C4-2B (cell line): ENCODE results near the gene SLC6A6.

Experiments
- ZFX ChIP-seq: fragments of 450-650 bp; IDR thresholded peaks from 2 replicates; pipeline ENCODE4 v1.6.1; 2017
- TF ChIP-seq, protein P1 (sequence below): fragments of 450-650 bp; conservative IDR thresholded peaks from 2 replicates; pipeline ENCODE4 v1.5.1; 2017; ENCODE audit warnings: mild to moderate bottlenecking

DNA sequence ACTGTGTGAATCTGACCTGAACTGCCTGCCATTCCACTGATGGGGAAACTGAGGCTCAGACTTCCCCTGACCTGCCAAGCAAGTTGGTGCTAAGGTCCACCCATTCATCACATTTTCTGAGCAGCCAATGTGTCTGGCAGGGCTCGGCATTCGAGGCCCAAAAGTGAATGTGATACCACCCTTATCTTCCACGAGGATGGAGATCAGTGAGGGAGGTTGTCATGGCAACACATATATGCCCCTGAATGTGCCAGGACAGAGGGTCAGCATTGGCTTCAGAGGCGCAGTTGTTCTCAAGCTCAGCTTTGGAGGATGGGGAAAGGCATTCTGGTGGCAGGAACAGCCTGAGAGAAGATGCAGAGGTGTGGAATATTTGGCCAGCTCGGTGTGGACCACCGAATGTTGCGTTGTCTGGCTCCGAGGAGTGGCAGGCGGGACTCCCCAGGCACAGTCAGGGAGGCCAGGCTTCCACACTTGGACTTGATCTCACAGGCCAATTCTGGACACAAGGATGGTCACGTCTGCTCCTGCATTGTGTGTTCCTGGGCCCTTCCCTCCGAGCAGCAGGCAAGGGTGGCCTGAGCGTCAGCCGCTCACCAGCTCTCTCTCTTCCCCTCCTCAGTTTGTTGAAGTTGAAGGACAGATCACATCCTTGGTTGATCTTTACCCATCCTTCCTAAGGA is 74.3 kb downstream of the SLC6A6 start:
- TF ChIP-seq, protein P1, sequence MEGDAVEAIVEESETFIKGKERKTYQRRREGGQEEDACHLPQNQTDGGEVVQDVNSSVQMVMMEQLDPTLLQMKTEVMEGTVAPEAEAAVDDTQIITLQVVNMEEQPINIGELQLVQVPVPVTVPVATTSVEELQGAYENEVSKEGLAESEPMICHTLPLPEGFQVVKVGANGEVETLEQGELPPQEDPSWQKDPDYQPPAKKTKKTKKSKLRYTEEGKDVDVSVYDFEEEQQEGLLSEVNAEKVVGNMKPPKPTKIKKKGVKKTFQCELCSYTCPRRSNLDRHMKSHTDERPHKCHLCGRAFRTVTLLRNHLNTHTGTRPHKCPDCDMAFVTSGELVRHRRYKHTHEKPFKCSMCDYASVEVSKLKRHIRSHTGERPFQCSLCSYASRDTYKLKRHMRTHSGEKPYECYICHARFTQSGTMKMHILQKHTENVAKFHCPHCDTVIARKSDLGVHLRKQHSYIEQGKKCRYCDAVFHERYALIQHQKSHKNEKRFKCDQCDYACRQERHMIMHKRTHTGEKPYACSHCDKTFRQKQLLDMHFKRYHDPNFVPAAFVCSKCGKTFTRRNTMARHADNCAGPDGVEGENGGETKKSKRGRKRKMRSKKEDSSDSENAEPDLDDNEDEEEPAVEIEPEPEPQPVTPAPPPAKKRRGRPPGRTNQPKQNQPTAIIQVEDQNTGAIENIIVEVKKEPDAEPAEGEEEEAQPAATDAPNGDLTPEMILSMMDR = no peak
- TF ChIP-seq ZFX = no peak
